ENCODE data around the gene UBAP1L. TPM values are rescaled to one million over a fixed set of nuclear protein-coding genes. Genes with fewer than 3 reads are reported as not detected.

The UBAP1L gene
- total RNA-seq, 1 donor, result 3.3 TPM

GRCh38 chr15:65051266-65051665 lies 63.7 kb downstream of the UBAP1L start:
- Histone ChIP-seq H3K4me2 (ENCODE audit: insufficient read depth, low read length) (no peak overlapping the region), H2AFZ (ENCODE audit: low read length) (no peak overlapping the region), H3K36me3 (ENCODE audit: insufficient read depth, low read length) (no peaks in the 10 kb centered on the region), H3K9me3 (ENCODE audit: low read depth, low read length) (no peaks in the 10 kb centered on the region), H3K79me2 (ENCODE audit: insufficient read depth, low read length) (no peaks in the 10 kb centered on the region), H3K27ac (ENCODE audit: low read depth, low read length) (no peak overlapping the region), H3K4me1 (ENCODE audit: insufficient read depth, low read length) (peaks cover 10% of the 10 kb centered on the region), H3K27me3 (ENCODE audit: insufficient read depth, low read length) (no peaks in the 10 kb centered on the region), H3K4me3 (ENCODE audit: insufficient read depth, low read length) (no peak overlapping the region), H4K20me1 (ENCODE audit: insufficient read depth, low read length) (no peaks in the 10 kb centered on the region)
- no peak for DNase-seq (ENCODE audit: insufficient read length, low spot score, missing footprints)
- no peak for TF ChIP-seq CTCF (IDR thresholded peaks at IDR 0.05; ENCODE audit: extremely low read depth, low read depth, low read length)

GRCh38 chr15:65050270-65050669 lies 64.7 kb downstream of the UBAP1L start:
- H4K20me1 ChIP-seq (ENCODE audit: insufficient read depth, low read length), result no peaks in the 10 kb centered on the region
- H3K4me1 ChIP-seq (ENCODE audit: insufficient read depth, low read length), result peaks cover 6% of the 10 kb centered on the region
- no peaks in the 10 kb centered on the region for H3K79me2 ChIP-seq (ENCODE audit: insufficient read depth, low read length)
- no peak for TF ChIP-seq CTCF (IDR thresholded peaks at IDR 0.05; ENCODE audit: extremely low read depth, low read depth, low read length)
- H3K4me2 ChIP-seq (ENCODE audit: insufficient read depth, low read length), result no peak overlapping the region
- DNase-seq (ENCODE audit: insufficient read length, low spot score, missing footprints), result no peak
- H3K36me3 ChIP-seq (ENCODE audit: insufficient read depth, low read length), result no peaks in the 10 kb centered on the region
- H2AFZ ChIP-seq (ENCODE audit: low read length), result no peak overlapping the region
- no peak overlapping the region for H3K27ac ChIP-seq (ENCODE audit: low read depth, low read length)
- H3K9me3 ChIP-seq (ENCODE audit: low read depth, low read length), result no peaks in the 10 kb centered on the region
- H3K4me3 ChIP-seq (ENCODE audit: insufficient read depth, low read length), result no peak overlapping the region
- H3K27me3 ChIP-seq (ENCODE audit: insufficient read depth, low read length), result no peaks in the 10 kb centered on the region

GRCh38 chr15:65049418-65049840 lies 65.6 kb downstream of the UBAP1L start:
- peaks cover 12% of the 10 kb centered on the region for H3K4me1 ChIP-seq (ENCODE audit: insufficient read depth, low read length)
- no peaks in the 10 kb centered on the region for H3K27me3 ChIP-seq (ENCODE audit: insufficient read depth, low read length)
- DNase-seq (ENCODE audit: insufficient read length, low spot score, missing footprints), result peak; percentile 96
- peak overlapping the region; percentile 54 for H3K4me3 ChIP-seq (ENCODE audit: insufficient read depth, low read length)
- peak overlapping the region; percentile 46 for H2AFZ ChIP-seq (ENCODE audit: low read length)
- H4K20me1 ChIP-seq (ENCODE audit: insufficient read depth, low read length), result no peaks in the 10 kb centered on the region
- H3K4me2 ChIP-seq (ENCODE audit: insufficient read depth, low read length), result peak overlapping the region; percentile 81
- no peak for TF ChIP-seq CTCF (IDR thresholded peaks at IDR 0.05; ENCODE audit: extremely low read depth, low read depth, low read length)
- H3K27ac ChIP-seq (ENCODE audit: low read depth, low read length), result no peak overlapping the region
- H3K9me3 ChIP-seq (ENCODE audit: low read depth, low read length), result no peaks in the 10 kb centered on the region
- H3K36me3 ChIP-seq (ENCODE audit: insufficient read depth, low read length), result no peaks in the 10 kb centered on the region
- H3K79me2 ChIP-seq (ENCODE audit: insufficient read depth, low read length), result no peaks in the 10 kb centered on the region

GRCh38 chr15:65048241-65048640 lies 66.8 kb downstream of the UBAP1L start:
- no peaks in the 10 kb centered on the region for H3K36me3 ChIP-seq (ENCODE audit: insufficient read depth, low read length)
- H3K4me2 ChIP-seq (ENCODE audit: insufficient read depth, low read length), result no peak overlapping the region
- no peaks in the 10 kb centered on the region for H3K27me3 ChIP-seq (ENCODE audit: insufficient read depth, low read length)
- H3K27ac ChIP-seq (ENCODE audit: low read depth, low read length), result no peak overlapping the region
- no peak for DNase-seq (ENCODE audit: insufficient read length, low spot score, missing footprints)
- no peaks in the 10 kb centered on the region for H4K20me1 ChIP-seq (ENCODE audit: insufficient read depth, low read length)
- no peak for TF ChIP-seq CTCF (IDR thresholded peaks at IDR 0.05; ENCODE audit: extremely low read depth, low read depth, low read length)
- no peak overlapping the region for H3K4me3 ChIP-seq (ENCODE audit: insufficient read depth, low read length)
- no peak overlapping the region for H2AFZ ChIP-seq (ENCODE audit: low read length)
- no peaks in the 10 kb centered on the region for H3K9me3 ChIP-seq (ENCODE audit: low read depth, low read length)
- peaks cover 19% of the 10 kb centered on the region for H3K4me1 ChIP-seq (ENCODE audit: insufficient read depth, low read length)
- no peaks in the 10 kb centered on the region for H3K79me2 ChIP-seq (ENCODE audit: insufficient read depth, low read length)

Data from osteoblast (primary cell).